ENCODE data around the gene MICOS13.

The MICOS13 gene

GRCh38 chr19:5694956-5695648 lies 14.8 kb upstream of the MICOS13 start:
- Histone ChIP-seq H4K20me1 (ENCODE audit: control insufficient read depth, insufficient read depth, low read depth, low read length) (peaks cover 11% of the 10 kb centered on the region), H3F3A (ENCODE audit: control insufficient read depth, insufficient read depth) (peaks cover 20% of the 10 kb centered on the region), H3K9me3 (ENCODE audit: control insufficient read depth, insufficient read depth, low read length) (no peaks in the 10 kb centered on the region), H3K27ac (ENCODE audit: low read depth, low read length) (0 out of 2 replicates have a peak overlapping the region, but pooled peaks have one; percentile 19), H3K36me3 (ENCODE audit: control insufficient read depth, low read length) (peaks cover 87% of the 10 kb centered on the region), H3K79me2 (ENCODE audit: control insufficient read depth, low read length) (peaks cover 46% of the 10 kb centered on the region), H3K9me2 (replicated peaks; ENCODE audit: control insufficient read depth, low read length) (no peaks in the 10 kb centered on the region), H3K4me1 (ENCODE audit: control insufficient read depth, low read length) (peaks cover 11% of the 10 kb centered on the region; the same call in 1 of the 2 replicates), H3K4me2 (ENCODE audit: low read length) (no peak overlapping the region), H3K4me3 (ENCODE audit: low read length) (no peak overlapping the region), H3K27me3 (ENCODE audit: control insufficient read depth, low read length) (no peaks in the 10 kb centered on the region)
- TF ChIP-seq CTCF (IDR thresholded peaks at IDR 0.05; ENCODE audit: low read depth, low read length, poor library complexity, severe bottlenecking) (no peak), EZH2phosphoT487 (IDR thresholded peaks at IDR 0.05; ENCODE audit: borderline replicate concordance, low read length) (no peak)

- peaks cover 47% of the 10 kb centered on the region for H3K79me2 ChIP-seq (ENCODE audit: control insufficient read depth, low read length)
- no peak overlapping the region for H3K4me2 ChIP-seq (ENCODE audit: low read length)
- H3K36me3 ChIP-seq (ENCODE audit: control insufficient read depth, low read length): peaks cover 86% of the 10 kb centered on the region
- H3K27ac ChIP-seq (ENCODE audit: low read depth, low read length): no peak overlapping the region
- H3F3A ChIP-seq (ENCODE audit: control insufficient read depth, insufficient read depth): peaks cover 20% of the 10 kb centered on the region
- no peak overlapping the region for H3K4me3 ChIP-seq (ENCODE audit: low read length)
- no peaks in the 10 kb centered on the region for H3K9me3 ChIP-seq (ENCODE audit: control insufficient read depth, insufficient read depth, low read length)
- no peak for TF ChIP-seq EZH2phosphoT487 (IDR thresholded peaks at IDR 0.05; ENCODE audit: borderline replicate concordance, low read length)
- no peak for TF ChIP-seq CTCF (IDR thresholded peaks at IDR 0.05; ENCODE audit: low read depth, low read length, poor library complexity, severe bottlenecking)
- no peaks in the 10 kb centered on the region for H3K27me3 ChIP-seq (ENCODE audit: control insufficient read depth, low read length)
- H3K4me1 ChIP-seq (ENCODE audit: control insufficient read depth, low read length): peaks cover 15% of the 10 kb centered on the region
- H3K9me2 ChIP-seq (replicated peaks; ENCODE audit: control insufficient read depth, low read length): no peaks in the 10 kb centered on the region
- H4K20me1 ChIP-seq (ENCODE audit: control insufficient read depth, insufficient read depth, low read depth, low read length): peaks cover 11% of the 10 kb centered on the region
Measured at GRCh38 chr19:5694167-5694955, 14.0 kb upstream of the MICOS13 start.

- no peaks in the 10 kb centered on the region for H3K27me3 ChIP-seq (ENCODE audit: control insufficient read depth, low read length)
- H3K4me2 ChIP-seq (ENCODE audit: low read length): peak overlapping the region; percentile 68; the same call in 1 of the 2 replicates
- no peak overlapping the region for H3K27ac ChIP-seq (ENCODE audit: low read depth, low read length)
- H3K9me3 ChIP-seq (ENCODE audit: control insufficient read depth, insufficient read depth, low read length): no peaks in the 10 kb centered on the region
- H4K20me1 ChIP-seq (ENCODE audit: control insufficient read depth, insufficient read depth, low read depth, low read length): peaks cover 11% of the 10 kb centered on the region
- H3K79me2 ChIP-seq (ENCODE audit: control insufficient read depth, low read length): peaks cover 47% of the 10 kb centered on the region
- H3F3A ChIP-seq (ENCODE audit: control insufficient read depth, insufficient read depth): peaks cover 25% of the 10 kb centered on the region
- H3K4me3 ChIP-seq (ENCODE audit: low read length): no peak overlapping the region
- no peaks in the 10 kb centered on the region for H3K9me2 ChIP-seq (replicated peaks; ENCODE audit: control insufficient read depth, low read length)
- peaks cover 19% of the 10 kb centered on the region for H3K4me1 ChIP-seq (ENCODE audit: control insufficient read depth, low read length)
- H3K36me3 ChIP-seq (ENCODE audit: control insufficient read depth, low read length): peaks cover 77% of the 10 kb centered on the region
- TF ChIP-seq EZH2phosphoT487 (IDR thresholded peaks at IDR 0.05; ENCODE audit: borderline replicate concordance, low read length) (no peak), CTCF (IDR thresholded peaks at IDR 0.05; ENCODE audit: low read depth, low read length, poor library complexity, severe bottlenecking) (no peak)
Measured at GRCh38 chr19:5693195-5694166, 13.2 kb upstream of the MICOS13 start.
